HG02678 (cell line): Measurements from ENCODE around the gene BTNL2.
"Not testable (repeated sequence)": the region's sequence is repeated elsewhere in the genome, so short reads cannot be mapped to it uniquely, and the experiment has no call there.

ENCODE experiments used
- ATAC-seq: cut with Tn5 transposase; IDR thresholded peaks from one replicate; pipeline ENCODE4 v1.9.1; 2021; ENCODE audit warnings: mild to moderate bottlenecking, moderate library complexity; ENCODE audit not compliant: unreplicated experiment

BTNL2 gene, protein sequence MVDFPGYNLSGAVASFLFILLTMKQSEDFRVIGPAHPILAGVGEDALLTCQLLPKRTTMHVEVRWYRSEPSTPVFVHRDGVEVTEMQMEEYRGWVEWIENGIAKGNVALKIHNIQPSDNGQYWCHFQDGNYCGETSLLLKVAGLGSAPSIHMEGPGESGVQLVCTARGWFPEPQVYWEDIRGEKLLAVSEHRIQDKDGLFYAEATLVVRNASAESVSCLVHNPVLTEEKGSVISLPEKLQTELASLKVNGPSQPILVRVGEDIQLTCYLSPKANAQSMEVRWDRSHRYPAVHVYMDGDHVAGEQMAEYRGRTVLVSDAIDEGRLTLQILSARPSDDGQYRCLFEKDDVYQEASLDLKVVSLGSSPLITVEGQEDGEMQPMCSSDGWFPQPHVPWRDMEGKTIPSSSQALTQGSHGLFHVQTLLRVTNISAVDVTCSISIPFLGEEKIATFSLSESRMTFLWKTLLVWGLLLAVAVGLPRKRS

DNA sequence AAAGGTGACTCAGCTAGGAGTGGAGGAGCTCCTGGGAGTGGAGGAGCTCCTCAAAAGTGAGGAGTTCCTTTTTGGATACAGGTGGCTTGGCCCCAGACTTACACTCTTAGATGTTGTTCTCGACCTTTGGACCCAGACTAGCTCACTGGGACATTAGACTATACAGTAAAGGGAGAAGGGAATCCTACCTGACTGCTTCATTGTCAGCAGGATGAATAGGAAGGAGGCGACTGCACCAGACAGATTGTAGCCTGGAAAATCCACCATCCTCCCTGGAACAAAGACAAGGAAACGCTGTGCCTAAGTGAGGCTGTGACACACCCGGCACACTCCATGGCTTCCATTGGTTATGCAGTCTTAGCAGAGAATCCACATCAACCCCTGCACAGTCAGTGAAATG is at the start of gene BTNL2:
TSS of gene BTNL2 (minus strand) at position 325 of the 400 bp plus-strand sequence. CDS start at position 267, 58 bp downstream.
- no peak for ATAC-seq

DNA sequence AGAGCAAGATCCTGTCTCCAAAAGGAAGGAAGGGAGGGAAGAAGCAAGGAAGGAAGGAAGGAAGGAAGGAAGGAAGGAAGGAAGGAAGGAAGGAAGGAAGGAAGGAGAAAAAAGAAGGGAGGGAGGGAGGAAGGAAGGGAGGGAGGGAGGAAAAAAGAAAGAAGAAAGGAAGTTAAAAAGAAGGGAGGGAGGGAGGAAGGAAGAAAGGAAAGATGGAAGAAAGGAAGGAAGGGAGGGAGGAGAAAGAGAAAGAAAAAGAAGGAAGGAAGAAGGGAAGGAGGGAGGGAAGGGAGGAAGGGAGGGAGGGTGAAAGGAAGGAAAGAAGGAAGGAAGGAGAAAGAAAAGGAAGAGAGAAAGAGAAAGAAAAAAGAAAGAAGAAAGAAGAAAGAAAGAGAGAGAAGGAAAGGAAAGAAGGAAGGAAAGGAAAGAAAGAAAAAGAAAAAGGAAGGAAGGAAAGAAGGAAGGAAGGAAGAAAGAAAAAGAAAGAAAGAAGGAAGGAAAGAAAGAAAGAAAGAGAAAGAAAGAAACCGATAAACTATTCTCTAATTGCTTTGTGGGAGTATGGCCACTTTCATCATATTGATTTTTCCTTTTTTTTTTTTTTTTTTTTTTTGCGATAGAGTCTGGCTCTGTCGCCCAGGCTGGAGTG is 42.2 kb upstream of the BTNL2 start:
- ATAC-seq, result no peak

DNA sequence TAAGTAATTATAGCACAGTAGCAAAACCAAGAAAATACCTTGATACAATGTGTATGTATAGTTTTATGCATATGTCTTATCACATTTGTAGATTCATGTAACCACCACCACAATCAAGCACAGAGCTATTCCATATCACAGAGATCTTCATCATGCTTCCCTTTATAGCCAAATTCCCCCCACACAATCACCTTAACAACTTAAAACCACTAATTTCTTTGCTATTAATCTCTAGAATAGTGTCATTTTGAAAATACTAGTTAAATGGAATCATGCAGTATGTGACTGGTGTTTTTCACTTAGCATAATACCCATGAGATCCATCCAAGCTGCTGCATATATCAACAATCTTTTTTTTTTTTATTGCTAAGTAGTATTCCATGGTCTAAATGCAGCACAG is 41.0 kb upstream of the BTNL2 start:
- ATAC-seq, result no peak

DNA sequence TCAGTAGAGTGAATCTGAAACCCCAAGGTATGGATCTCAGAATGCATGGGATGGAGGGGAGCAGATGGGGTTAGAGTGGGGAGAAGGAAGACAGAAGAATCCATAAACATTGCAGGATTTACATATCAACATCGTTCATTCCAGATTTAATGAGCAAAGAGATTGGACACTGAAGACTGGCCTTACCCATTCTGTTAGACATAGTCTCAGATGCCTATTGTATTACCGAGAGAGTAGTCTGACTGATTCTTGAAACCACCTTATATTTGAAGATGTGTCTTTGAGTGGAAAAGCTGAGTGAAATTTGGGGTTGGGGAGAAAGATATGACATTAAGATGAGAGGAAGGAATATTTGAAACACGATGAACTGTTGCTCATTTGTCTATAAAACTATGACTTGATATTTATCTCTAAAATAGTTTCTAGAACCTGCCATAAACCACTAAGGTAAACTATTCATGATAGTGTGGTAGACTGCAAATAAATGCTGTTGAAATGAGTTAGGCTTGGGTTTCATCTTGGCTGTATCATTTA is 38.4 kb upstream of the BTNL2 start:
- no peak for ATAC-seq

DNA sequence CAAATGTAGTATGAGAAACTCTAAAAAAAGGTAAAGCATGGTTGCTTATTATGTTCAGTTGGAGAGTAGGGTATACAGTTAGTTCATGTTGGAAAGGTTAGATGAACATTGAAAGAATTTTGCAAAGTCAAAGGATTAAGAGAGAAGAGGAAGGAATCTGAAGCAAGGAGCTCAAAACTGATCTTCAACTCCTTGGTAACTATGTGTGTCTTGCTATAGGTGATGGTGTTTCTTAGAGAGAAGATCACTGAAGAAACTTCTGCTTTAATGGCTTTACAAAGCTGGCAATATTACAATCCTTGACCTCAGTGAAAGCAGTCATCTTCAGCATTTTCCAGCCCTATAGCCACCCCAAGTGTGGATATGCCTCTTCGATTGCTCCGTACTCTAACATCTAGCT is 37.5 kb upstream of the BTNL2 start:
- ATAC-seq, result no peak

DNA sequence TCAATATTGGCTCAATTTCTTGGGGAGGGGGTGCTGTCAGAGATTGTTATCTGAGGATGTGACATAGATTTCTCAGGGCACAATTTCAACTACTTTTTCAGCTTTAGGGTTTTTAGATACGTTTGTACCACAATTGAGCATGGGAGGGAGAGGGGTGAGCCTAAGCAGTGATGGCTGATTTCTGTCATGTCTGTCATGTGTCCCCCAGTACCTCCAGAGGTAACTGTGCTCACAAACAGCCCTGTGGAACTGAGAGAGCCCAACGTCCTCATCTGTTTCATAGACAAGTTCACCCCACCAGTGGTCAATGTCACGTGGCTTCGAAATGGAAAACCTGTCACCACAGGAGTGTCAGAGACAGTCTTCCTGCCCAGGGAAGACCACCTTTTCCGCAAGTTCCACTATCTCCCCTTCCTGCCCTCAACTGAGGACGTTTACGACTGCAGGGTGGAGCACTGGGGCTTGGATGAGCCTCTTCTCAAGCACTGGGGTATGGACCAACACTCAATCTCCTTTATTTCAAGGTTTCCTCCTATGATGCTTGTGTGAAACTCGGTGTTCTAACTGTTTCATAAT is 36.1 kb upstream of the BTNL2 start:
- no peak for ATAC-seq

DNA sequence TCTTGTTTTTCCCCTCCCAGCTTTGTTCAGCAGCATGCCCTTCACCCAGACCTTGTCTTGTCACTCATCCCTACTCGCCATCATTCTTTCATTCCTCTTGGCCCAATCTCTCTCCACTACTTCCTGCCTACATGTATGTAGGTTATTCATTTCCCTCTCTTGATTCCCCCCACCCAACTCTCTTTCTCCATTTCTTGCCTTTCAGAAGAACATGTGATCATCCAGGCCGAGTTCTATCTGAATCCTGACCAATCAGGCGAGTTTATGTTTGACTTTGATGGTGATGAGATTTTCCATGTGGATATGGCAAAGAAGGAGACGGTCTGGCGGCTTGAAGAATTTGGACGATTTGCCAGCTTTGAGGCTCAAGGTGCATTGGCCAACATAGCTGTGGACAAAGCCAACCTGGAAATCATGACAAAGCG is 35.3 kb upstream of the BTNL2 start:
- ATAC-seq, result no peak

DNA sequence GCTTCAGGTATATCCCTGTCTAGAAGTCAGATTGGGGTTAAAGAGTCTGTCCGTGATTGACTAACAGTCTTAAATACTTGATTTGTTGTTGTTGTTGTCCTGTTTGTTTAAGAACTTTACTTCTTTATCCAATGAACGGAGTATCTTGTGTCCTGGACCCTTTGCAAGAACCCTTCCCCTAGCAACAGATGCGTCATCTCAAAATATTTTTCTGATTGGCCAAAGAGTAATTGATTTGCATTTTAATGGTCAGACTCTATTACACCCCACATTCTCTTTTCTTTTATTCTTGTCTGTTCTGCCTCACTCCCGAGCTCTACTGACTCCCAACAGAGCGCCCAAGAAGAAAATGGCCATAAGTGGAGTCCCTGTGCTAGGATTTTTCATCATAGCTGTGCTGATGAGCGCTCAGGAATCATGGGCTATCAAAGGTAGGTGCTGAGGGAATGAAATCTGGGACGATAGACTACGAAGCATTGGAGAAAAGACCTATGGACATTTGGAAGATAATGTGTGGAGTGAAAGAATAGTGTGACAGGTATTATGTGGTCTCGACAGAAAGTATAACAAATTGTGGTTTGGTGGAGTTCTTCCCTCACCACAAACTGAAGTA is 32.7 kb upstream of the BTNL2 start, which contains the start of gene HLA-DRA:
TSS of gene HLA-DRA (plus strand) at position 286 of the 613 bp plus-strand sequence. CDS start at position 350, 64 bp downstream.
- ATAC-seq, result peak; percentile 78

DNA sequence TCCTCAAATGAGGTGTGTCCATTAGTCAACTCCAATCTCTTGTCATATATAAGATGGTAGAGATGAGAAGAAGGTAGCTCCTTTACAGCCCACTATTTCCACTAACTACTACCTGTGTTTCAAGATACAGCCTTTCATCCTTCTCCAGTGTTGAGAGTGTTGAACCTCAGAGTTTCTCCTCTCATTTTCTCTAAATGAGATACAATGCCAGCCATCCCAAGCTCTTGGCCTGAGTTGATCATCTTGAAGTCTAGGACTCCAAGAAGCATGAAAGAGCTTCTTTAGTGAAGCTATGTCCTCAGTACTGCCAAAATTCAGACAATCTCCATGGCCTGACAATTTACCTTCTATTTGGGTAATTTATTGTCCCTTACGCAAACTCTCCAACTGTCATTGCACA is 32.2 kb upstream of the BTNL2 start:
- no peak for ATAC-seq

DNA sequence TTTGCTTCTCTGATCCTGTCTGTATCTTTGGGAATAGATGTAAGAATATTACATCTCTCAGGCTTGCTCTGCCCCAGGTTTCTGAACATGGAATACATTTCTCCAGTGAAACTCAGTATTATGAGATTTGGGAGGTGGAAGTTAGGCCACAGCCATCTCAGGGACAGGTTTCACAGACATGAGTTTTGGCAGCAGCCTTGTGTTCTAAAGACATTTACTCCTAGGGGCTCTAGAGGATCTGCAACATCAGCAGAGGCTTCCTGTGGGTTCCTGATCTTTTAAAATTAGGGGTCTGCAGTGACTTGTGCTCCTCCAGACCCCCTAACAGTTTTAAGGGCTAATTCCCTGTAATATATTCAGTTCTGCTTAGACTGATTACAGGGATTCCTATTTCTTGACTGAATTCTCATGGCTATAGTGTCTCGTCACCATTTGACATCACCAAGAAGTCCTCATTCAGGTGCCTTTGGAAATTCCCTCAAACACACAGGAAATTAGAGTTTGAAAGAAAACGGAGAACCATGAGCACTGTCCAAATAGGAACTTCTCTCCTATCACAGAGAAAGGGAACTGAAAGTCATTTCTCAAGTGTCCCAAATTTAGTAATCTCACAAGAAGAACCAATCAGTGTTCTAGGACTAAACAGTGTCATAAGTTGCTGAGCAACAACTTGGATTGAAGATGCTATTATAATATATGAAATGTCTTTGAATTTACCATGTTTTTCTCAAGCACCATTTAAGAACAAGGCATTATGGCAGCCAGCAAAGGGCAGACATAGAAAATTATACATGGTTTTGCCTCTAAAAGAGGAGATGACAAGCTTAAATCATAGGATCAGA is 30.2 kb upstream of the BTNL2 start:
- peak; percentile 69 for ATAC-seq

DNA sequence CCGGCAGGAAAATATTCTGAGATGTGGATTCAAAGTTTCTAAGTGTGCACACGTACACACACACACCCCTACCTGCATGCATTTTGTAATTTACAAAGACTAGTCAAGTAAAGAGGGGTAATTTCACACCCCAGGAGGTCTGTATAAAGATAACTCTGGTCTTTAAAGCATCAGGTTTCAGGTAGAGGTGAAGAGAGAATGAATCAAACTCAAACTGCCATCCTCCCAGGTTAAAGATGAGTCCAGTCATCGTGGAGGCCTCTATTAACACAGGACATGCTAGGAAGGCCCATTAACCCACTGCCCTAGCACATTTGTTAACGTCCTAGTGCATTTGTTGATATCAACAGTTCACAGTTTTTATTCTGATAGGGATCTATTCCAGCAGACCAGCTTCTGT is 29.2 kb upstream of the BTNL2 start:
- no peak for ATAC-seq

DNA sequence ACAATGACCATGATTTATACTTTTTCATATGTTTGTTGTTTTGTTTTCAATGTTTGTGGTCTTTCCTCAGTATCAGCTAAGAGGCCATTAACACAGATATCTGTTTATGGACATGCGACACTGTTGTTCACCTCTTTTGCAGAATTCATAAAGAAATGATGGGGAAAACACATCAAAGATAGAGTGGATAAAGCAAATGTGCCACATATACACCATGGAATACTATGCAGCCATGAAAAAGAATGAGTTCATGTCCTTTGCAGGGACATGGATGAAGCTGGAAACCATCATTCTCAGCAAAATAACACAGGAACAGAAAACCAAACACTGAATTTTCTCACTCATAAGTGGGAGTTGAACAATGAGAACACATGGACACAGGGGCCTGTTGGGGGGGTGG is 27.0 kb upstream of the BTNL2 start:
- ATAC-seq, result not testable (repeated sequence)

DNA sequence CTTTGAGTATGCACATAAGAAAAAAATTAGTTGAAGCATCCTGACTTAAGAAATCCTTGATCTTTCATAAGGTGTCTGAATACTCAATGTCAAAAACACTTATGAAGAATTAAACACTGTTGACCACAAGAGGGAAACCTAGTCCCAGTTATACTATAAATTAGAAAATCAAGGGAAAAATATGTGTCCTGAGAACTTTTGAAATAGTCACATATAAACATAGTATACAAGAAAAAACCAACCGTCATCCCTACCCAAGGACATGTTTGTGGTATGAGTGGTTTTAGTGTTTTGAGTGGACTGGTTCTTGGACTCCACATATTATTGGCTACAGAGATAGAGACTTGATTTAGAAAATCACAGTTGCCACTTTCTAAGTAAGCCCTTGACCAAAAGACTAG is 25.1 kb upstream of the BTNL2 start:
- no peak for ATAC-seq

DNA sequence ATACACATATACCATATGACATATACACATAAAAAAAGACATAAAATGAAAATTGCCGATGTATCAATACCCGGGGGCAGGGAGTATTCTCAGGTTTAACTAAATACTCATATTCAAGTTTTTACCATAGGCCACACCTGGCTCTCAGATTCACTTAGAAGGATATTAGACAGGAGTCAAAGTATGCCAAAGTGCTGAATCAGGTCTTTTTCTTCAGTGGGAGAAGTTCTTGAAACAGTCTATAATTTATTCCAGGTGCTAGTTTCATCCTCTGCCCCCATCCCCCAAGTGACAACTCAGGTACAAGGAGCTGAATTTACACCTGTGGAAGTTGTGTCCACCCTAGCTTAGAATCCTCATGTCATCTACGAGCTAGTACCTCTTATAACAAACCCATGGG is 24.2 kb upstream of the BTNL2 start:
- no peak for ATAC-seq

DNA sequence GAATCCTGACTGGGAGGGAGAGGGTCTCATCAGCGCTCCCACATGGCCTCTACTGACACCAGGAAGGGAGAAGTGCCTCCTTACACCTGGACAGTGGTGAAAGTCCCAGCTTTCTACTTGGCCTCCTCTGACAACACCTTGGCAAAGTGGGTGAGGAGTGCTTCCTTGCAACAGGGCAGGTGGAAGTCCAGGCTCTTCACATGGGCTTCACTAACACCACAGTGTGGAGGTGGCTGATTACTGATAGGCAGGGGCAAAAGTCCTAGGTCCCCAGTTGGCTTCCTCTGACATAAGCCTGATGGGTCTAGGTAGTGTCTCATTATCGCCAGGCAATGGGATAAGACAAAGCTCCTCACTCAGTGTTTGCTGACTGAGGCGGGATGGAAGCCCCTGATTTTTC is 23.2 kb upstream of the BTNL2 start:
- no peak for ATAC-seq

DNA sequence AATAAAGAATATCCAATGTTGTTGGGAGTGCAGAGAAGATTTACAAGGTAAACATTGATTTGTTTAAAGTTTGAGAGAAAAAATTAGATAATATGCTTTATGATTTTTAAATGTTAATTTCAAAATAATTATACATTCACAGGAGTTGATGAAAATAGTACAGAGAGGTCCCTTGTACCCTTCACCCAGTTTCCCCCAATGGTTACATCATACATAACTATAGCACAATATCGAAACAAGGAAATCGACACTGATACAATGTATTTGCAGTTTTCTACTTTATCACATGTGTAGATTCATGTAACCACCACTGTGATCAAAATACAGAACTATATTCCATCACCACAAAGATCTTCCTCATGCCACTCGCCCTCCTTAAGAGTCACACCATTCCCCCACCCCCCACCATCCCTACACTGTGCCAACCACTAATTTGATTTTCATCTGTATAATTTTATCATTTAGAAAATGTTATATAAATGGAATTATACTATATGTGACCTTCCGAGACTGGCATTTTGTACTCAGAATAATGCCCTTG is 21.0 kb upstream of the BTNL2 start:
- no peak for ATAC-seq

DNA sequence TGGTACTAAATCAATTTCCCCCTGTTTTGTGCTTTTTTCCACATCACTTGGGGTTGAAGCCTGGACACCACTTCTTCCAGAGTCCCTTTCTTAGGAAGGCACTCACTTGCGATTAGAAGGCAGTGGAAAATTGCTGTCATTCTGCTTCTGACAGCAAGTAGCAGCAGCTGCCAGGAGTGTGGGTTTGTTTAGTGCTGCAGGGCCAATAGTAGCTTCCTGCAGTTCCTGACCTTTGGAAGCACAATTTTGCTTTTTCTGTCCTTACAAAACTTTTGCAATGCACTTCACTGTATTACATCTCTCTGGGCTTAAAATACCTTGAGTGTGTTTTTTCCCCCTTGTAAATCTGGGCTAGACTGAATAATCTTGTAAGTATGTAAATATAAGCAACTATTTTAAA is 20.2 kb upstream of the BTNL2 start:
- ATAC-seq, result no peak

DNA sequence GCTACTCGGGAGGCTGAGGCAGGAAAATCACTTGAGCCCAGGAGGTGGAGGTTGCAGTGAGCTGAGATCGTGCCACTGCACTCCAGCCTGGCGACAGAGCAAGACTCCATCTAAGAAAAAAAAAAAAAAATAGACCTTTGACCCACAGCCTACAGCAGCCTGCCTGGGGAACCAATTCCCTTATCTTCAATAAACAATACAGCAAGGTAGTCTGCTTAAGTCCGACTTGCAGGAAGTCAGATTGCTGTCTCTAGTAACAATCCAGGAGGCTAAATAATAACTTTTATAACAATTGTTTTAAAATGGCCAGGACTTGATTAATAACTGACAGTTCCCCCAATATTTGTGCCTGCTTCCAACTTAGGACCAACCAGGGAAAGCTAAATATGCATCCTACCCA is 19.4 kb upstream of the BTNL2 start:
- no peak for ATAC-seq

DNA sequence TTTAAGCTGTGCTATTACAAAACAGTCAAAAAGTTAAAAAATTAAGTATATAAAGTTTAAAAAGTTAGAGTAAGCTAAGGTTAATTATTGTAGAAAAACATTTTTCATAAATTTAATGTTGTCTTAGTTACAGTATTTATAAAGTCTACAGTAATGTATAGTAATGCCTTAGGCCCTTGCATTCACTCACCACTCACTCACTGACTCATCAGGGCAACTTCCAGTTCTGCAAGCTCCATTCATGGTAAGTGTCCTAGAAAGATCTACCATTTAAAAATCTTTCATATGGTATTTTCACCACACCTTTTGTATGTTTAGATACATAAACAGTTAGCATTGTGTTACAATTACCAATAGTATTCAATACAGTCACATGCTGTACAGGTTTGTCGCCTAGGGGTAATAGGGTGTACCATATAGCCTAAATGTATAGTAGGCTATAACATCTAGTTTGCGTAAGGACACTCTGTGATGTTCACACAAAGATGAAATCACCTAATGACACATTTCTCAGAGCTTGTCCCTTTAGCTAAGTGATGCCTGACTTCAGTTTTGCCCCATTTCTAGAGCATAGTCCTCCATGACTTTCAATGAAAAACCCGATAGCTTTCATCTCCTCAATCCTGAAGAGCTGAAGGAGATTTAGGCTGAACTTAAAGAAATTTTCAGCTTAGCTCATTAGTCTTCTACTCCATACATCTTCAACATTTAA is 17.8 kb upstream of the BTNL2 start:
- no peak for ATAC-seq
